DLD1 (cell line): ENCODE results near the gene NCBP3.

Experiments used
- in situ Hi-C: cut with HindIII; loops from 2 replicates; pipeline ENCODE4 v1.10.0; 2017; ENCODE audit warnings: low sequenced_read_pairs

The NCBP3 gene

DNA sequence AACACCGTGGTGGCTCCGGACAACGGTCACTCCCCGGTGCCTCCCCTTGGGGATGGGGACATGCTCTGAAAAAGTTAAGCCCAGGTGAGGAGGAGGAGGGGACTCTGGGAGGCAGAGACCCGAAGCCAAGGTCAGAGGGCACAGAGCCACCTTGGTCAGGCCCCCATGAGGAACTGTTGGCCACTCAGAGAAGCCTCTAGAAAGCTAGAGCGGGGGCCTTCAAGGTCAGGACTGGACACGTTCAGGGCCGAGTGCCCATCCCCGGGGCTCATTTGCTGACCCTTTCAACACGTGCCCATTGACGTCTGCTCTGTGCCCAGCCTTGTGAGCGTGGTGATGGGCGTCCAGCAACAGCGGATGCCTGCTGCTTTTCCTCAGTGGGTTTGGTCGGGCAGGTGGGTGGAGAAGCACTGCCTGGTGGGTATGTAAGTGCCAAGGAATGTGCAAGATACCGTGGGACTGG is 84.1 kb downstream of the NCBP3 start:
- in situ Hi-C loops = no loop called here

DNA sequence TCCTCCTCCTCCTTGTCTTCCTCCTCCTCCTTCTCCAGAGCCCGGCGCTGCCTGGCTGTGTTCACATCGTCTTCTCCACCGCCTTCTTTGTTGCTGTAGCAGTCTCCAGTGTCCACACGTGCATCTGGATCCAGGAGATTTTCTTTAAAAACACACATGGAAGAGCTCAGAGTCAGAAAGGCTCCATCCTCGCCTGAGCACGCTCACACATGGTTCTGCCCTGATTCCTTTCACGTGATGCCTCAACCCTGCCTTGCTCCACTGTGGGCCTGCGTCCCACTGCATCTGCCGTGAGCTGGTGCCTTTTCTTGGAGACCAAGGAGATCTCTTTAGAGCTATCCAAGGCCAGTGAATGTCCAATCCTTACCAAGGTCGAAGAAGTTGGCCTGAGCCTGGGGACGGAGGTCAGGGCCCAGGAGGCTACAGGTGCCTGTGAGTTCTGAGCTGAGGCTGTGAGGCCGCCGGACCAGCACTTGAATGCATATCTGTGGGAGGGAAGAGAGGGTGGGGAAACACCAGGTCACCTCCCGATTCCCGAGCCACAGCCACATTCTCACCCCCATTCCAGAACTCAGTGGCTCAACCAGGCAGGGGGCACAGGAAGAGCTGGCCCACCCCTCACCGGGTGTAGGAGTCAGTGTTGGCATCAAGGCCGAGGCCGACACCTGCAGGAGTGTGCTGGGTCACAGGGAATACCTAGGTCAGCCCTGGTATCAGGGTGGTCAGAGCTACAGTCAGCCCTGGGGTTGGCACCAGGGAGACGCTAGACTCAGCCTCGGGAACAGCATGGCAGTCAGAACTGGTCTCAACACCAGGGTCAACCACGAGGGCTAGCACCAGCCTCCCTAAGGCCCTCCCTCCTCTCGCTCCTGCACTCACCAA is 84.8 kb downstream of the NCBP3 start:
- in situ Hi-C loops = no loop called here

DNA sequence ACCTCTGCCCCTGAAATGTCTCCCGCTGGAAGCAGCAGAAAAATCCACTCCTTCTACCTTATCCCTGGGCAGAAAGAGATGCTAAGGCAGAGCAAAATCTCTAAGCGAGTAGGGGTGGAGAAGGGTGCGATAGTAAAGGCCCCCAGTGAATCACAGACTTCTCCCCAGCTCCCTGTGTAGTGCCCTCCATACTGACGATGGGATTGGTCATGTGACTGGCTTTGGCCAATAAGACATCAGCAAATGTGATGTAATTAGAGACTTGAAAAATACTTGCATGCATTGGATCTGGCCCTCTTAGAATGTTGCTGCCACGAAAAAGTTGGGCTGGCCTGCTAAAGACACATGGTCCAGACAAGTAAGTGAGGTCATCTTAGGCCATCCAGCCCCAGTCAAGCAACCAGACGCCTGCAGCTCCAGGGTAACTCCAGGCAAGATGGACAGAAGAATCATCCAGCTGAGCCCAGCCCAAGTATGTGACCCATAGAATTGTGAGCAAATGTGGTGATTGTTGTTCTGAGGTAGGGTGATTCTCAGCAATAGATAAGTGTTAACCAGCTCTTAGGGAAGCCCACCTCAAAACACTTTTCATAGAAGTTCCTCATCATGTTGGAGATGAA is 86.3 kb downstream of the NCBP3 start:
- in situ Hi-C loops = no loop called here

DNA sequence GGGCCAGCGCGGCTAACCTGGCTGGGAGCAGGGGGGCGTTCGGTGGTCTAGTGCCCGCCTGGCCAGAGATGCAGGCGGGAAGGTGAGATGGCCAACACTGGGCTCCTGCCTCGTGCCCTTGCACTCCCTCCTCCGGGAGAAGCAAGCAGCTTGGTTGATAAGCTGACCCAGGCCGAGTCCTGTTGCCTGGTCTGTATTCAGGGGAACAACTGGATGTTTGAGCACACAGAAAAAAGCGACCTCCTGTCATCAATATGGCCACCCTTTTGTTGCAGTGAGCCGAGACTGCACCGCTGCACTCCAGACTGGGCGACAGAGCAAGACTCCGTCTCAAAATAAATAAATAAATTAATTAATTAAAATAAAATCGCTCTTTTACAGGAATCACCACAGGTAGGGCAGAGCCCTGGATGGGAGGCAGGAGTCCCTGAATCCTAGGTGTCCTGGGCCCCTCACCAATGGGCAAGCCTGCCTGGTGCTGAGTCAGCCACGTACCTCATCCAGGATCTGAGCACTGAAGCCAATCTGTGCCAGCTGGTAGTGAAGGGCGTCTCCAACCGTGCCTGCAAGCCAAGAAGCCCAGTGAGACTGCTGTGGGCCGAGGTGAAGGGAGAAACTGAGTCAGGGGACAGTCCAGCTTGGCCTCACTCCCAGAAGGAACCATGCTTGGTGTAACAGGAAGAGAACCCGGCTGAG is 90.6 kb downstream of the NCBP3 start:
- in situ Hi-C loops = no loop called here

DNA sequence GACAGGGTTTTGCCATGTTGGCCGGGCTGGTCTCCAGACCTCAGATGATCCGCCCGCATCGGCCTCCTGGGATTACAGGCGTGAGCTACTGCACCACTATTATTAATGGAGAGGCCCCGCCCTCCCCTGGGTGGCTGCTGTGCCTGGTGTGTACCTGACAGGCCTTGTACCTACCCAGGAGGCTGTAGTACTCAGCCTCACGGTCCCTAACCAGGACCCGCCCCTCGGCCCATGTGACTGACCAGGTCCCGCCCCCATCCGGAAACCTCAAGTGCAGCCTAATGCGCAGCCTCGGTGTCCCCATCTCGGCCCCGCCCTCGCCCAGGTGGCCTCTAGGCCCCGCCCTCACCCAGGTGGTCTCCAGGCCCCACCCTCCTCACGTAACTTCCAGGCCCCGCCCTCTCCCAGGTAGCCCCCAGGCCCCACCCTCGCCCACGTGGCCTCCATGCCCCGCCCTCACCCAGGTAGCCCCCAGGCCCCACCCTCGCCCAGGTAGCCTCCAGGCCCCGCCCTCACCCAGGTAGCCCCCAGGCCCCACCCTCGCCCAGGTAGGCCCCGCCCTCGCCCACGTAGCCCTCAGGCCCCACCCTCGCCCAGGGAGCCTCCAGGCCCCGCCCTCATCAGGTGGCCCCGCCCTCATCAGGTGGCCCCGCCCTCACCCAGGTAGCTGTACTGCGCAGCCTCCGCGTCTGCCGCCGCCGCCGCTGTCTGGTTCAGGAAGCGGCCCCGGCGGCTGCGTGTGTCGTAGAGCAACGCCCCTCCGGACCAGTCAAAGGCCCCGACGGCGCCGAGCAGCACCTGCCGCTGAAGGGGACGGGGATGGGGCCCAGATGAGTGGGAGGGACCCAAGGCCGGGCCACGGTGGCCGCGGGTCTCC is 91.3 kb downstream of the NCBP3 start:
- in situ Hi-C loops = no loop called here

DNA sequence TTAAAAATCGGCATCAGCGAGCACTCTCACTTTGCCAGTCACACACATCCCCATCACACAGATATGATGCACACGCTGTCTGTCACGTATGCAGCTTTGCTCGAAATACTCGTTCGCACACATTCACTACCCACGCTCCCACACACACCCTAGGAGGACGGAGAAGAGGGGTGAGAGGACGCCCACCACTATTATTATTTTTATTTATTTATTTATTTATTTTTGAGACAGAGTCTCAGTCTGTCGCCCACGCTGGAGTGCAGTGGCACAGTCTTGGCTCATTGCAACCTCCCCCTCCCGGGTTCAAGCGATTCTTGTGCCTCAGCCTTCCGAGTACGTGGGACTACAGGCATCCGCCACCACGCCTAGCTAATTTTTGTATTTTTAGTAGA is 92.0 kb downstream of the NCBP3 start:
- in situ Hi-C loops = no loop called here

DNA sequence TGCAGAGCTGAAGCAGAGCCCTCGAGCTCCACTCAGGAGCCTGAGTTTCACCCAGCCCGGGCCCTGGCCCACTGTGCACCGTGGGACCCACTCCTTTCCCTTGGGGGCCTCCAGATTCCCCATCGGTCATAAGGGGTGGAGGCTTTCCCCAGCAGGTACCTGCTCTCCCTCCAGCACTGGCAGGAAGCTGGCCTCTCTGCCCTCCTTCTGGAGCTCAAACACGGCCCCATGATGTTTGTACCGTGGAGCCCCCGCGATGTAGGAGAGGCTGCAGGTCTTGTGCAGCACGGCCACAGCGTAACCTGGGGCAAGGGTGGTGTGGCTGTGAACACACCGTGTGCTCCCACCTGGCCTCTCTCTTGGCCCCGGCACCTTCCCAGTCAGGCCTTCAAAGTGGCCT is 92.4 kb downstream of the NCBP3 start:
- in situ Hi-C loops = no loop called here
